AG04450 (cell line): ENCODE data around the gene TBC1D3I. TPM values are rescaled to one million over a fixed set of nuclear protein-coding genes. Genes with fewer than 3 reads are reported as not detected.
"Not testable (repeated sequence)": the region's sequence is repeated elsewhere in the genome, so short reads cannot be mapped to it uniquely, and the experiment has no call there.

Source experiments
- CTCF ChIA-PET: fragments of 300-600, 350-600 bp; formaldehyde crosslinking; extraction: SDS; loops from one replicate; lab custom pipeline; 2022; ENCODE audit warnings: antibody characterized with exemption, inconsistent platforms; lab: Charles Lee
- POLR2A ChIA-PET: fragments of 350-600 bp; formaldehyde crosslinking; extraction: SDS; loops from one replicate; lab custom pipeline; 2021; ENCODE audit warnings: antibody characterized with exemption, inconsistent platforms; lab: Yijun Ruan, JAX
- DNase-seq: peaks from one replicate; pipeline ENCODE4 v3.0.0-alpha.2; 2011; ENCODE audit warnings: low read depth, low spot score
- H3K27ac ChIP-seq: one replicate; pipeline ENCODE4 v1.5.1; 2012; ENCODE audit warnings: low read depth, low read length, control low read depth
- H3K27me3 ChIP-seq: one replicate; pipeline ENCODE4 v1.6.0; 2012; ENCODE audit warnings: low read length; ENCODE audit not compliant: control insufficient read depth, insufficient read depth
- H3K4me3 ChIP-seq: 2 replicates; pipeline ENCODE4 v1.5.1; 2011; ENCODE audit warnings: mild to moderate bottlenecking, low read depth, low read length, control low read depth
- H3K9me3 ChIP-seq: 2 replicates; pipeline ENCODE4 v1.5.1; 2012; ENCODE audit warnings: low read length; ENCODE audit not compliant: control insufficient read depth, insufficient read depth
- polyA plus RNA-seq: library from polyadenylated mRNA; depleted of rRNA; stranded (reverse); fragments of >200 nt; gene quantifications from 2 replicates; pipeline ENCODE4 v1.2.3, GENCODE V29; 2011
- TF ChIP-seq, protein P1 (sequence below): IDR thresholded peaks from 2 replicates; pipeline ENCODE4 v1.5.1; 2011; ENCODE audit warnings: low read depth, low read length, control low read depth, inconsistent platforms

TBC1D3I gene
- polyA plus RNA-seq, 1 experiment = 0.10 TPM

DNA sequence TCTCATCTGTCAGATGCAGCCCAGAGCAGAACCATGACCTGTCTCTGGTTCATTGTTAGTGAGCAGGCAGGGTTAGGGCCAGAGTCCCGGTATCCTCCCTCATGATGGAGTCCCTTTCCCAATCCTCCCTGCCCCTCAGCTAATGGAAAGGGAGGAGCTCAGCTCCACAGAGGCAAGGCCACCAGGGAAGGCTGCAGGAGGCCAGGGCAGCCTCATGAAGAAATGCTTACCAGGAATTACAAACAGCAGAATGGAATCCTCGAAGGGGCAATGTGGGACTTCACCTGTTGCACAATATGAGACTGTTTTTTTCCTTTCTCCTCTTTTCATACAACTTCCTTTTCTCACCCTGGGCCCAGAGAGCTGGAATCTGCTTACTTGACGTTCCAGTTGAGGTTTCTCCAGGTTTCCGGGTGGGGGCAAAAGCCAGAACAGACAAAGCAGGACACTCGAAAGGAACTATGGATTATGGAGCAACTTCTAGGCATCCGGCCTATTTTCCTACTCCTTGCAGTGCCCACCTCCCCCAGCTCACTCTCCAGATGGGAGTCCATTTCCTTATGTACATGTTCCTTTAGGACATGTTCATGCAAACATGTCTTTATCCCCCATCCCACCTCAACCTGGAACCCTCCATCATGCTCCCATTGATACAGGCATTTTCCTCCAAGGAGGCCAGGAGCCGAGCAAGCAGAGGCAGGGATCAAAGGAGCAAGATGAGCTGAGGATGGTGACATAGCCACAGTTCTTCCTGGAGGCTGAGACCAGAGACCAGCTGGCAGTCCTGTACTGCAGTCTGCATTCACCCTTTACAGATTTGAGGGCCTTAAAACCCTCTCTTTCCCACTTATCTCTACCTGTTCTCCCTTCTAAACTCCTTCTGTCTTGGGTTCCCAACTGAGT lies 48.7 kb downstream of the TBC1D3I start:
- CTCF ChIA-PET, POLR2A ChIA-PET, DNase-seq, H3K9me3 ChIP-seq, H3K27ac ChIP-seq, H3K27me3 ChIP-seq, H3K4me3 ChIP-seq: not testable (repeated sequence)

DNA sequence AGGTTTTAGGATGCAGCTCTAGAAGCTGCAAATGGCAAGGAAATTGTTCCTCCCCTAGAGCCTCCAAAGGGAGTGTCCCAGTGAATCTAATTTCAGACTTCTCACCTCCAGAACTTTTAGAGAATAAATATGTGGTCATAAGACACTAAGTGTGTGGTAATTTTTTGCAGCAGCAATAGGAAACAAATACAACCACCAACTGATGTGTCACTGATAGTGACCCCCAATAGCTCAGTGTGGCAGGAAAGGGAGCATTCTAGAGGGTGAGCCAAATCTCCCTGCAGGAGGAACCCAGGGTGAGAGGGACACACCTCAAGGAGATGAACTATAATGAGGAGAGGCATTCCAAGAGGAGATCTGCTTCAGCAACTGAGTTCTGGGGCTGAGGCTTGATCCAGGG lies 49.5 kb downstream of the TBC1D3I start:
- DNase-seq = no peak
- Histone ChIP-seq H3K27ac (no peak overlapping the region), H3K4me3 (no peak overlapping the region), H3K27me3 (peaks cover 6% of the 10 kb centered on the region), H3K9me3 (no peaks in the 10 kb centered on the region)
- CTCF ChIA-PET = no interaction called here
- POLR2A ChIA-PET = no interaction called here
- TF ChIP-seq, protein P1, sequence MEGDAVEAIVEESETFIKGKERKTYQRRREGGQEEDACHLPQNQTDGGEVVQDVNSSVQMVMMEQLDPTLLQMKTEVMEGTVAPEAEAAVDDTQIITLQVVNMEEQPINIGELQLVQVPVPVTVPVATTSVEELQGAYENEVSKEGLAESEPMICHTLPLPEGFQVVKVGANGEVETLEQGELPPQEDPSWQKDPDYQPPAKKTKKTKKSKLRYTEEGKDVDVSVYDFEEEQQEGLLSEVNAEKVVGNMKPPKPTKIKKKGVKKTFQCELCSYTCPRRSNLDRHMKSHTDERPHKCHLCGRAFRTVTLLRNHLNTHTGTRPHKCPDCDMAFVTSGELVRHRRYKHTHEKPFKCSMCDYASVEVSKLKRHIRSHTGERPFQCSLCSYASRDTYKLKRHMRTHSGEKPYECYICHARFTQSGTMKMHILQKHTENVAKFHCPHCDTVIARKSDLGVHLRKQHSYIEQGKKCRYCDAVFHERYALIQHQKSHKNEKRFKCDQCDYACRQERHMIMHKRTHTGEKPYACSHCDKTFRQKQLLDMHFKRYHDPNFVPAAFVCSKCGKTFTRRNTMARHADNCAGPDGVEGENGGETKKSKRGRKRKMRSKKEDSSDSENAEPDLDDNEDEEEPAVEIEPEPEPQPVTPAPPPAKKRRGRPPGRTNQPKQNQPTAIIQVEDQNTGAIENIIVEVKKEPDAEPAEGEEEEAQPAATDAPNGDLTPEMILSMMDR = no peak

DNA sequence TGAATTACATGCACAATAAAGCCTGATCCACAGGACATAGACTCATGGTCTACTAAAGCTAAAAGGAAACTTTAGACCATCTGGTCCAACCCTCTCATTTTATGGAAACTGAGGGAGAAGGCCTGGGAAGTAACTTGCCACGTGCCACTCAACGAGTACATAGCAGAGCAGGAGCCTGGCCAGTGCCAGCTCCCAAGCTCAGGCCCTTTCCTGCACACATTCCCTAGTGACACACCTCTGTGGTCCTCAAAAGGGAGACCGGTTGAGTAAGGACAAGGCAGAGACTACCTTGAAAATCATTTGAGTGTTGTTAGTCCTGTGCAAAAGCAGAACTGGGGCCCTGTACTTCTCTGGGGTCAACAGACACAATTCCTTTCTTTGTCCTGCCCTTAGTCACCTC lies 50.7 kb downstream of the TBC1D3I start:
- ChIA-PET POLR2A (no interaction called here), CTCF (no interaction called here)
- no peak for DNase-seq
- H3K27me3 ChIP-seq = peaks cover 6% of the 10 kb centered on the region
- no peak overlapping the region for H3K27ac ChIP-seq
- no peaks in the 10 kb centered on the region for H3K9me3 ChIP-seq
- H3K4me3 ChIP-seq = no peak overlapping the region
- TF ChIP-seq, protein P1 = no peak

- TF ChIP-seq, protein P1 = no peak
- no peaks in the 10 kb centered on the region for H3K9me3 ChIP-seq
- CTCF ChIA-PET = no interaction called here
- no peak for DNase-seq
- POLR2A ChIA-PET = no interaction called here
- no peak overlapping the region for H3K4me3 ChIP-seq
- no peak overlapping the region for H3K27ac ChIP-seq
- H3K27me3 ChIP-seq = peaks cover 6% of the 10 kb centered on the region
Observed at GRCh38 chr17:36212966-36213365, 51.4 kb downstream of the TBC1D3I start.

GRCh38 chr17:36212272-36212605 lies 52.1 kb downstream of the TBC1D3I start:
- H3K27me3 ChIP-seq = peaks cover 6% of the 10 kb centered on the region
- TF ChIP-seq, protein P1 = no peak
- no peak overlapping the region for H3K4me3 ChIP-seq
- ChIA-PET POLR2A (no interaction called here), CTCF (no interaction called here)
- no peak overlapping the region for H3K27ac ChIP-seq
- DNase-seq = no peak
- no peaks in the 10 kb centered on the region for H3K9me3 ChIP-seq

DNA sequence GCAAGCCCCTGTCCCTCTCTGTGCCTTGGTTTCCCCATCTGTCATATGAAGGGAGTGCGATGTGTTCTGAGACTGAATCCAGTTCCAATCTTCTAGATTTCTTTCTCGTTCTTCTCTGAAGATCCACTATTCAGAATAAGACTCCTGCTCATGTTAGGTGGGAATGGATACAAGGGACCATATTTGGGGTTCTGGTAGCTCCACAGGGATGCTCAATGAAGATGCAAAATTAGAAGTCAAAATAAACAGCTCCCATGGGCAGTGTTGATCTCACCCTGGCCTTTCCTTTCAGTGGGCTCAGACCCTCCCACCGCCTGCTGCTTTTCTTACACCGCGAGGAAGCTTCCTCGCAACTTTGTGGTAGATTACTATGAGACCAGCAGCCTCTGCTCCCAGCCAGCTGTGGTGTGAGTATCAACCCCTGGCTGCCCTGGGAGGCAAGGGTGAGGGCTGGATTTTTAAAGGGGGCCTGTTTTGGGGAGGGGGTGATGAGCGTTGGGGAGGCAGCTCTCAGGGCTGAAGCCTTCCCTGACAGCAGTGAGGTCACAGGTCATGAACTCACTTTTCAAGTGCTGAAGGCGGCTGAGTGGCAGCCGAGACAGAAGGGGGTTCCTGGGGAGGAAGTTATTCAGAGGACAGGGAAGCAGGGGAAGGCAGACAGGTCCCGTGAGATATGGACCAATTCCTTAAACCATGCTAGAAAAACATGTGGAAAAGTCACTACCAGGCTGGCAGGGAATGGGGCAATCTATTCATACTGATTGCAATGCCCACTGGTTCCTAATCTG lies 52.7 kb downstream of the TBC1D3I start:
- CTCF ChIA-PET = not testable (repeated sequence)

DNA sequence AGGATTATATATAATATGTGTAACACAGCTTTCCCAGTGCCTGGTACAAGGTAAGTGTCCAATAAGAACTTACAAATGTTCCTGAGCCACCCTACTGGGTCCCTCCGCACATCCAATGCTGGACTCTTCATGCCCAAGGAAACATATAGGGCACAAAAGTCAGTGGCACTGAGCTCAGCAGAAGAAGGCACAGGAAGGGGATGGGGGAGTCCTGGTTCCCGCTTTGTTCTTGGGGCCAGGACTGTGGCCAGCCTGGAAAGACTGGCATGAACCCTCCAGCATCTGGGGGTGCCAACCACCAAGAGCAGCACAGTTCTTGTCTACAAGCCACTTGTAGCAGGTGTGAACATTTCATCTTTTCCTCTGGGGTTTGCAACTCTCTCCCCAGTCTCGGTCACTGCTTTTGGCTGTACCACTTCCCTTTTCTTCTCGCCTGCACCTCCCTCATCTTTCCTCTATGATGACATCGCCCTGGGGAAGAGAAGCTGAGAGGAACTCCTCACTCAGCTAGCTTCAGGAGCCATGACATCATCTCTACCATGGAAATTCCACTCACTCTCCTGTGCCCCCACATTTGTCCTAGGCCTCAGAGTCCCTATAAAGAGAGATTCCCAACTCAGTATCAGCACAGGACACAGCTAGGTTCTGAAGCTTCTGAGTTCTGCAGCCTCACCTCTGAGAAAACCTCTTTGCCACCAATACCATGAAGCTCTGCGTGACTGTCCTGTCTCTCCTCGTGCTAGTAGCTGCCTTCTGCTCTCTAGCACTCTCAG lies 53.7 kb downstream of the TBC1D3I start, which contains the start of gene CCL4L2:
Gene CCL4L2, plus strand, starts transcription at position 625 of the 773 bp plus-strand sequence.
- POLR2A ChIA-PET, DNase-seq, H3K27me3 ChIP-seq, H3K9me3 ChIP-seq, H3K4me3 ChIP-seq, H3K27ac ChIP-seq, CTCF ChIA-PET: not testable (repeated sequence)

More for the DNA sequence above, 52.7 kb downstream of the TBC1D3I start:
- H3K27ac ChIP-seq, POLR2A ChIA-PET, H3K9me3 ChIP-seq, H3K4me3 ChIP-seq, DNase-seq, H3K27me3 ChIP-seq: not testable (repeated sequence)
